Gastrocnemius medialis (tissue), 4 donors: Measurements from ENCODE around the gene XYLT1. TPM values are rescaled to one million over a fixed set of nuclear protein-coding genes. Genes with fewer than 3 reads are reported as not detected.

ENCODE experiments used
- ATAC-seq, 2 donors: fragments of 150-250 bp; one replicate each; pipeline ENCODE4 v1.9.1; 2016
- DNase-seq, 2 donors: peaks; one replicate each; pipeline ENCODE4 v3.0.0-alpha.2; 2019
- H3K27ac ChIP-seq, 4 donors: fragments of 200-600 bp; sonication (generic); 1 replicate in 1 of 4; 2 replicates in 3 of 4; pipeline ENCODE4 v1.5.1; 2016 to 2018; ENCODE audit warnings: mild to moderate bottlenecking in 2 of 4, moderate library complexity in 1 of 4
- H3K27me3 ChIP-seq, 3 donors: fragments of 200-600 bp; sonication (generic) in 2 of 3; 1 replicate in 1 of 3; 2 replicates in 2 of 3; pipeline versions ENCODE4 v1.5.1 to v1.6.0; 2016 to 2019; ENCODE audit warnings: mild to moderate bottlenecking in 1 of 3, moderate library complexity in 1 of 3
- H3K36me3 ChIP-seq, 2 donors: fragments of 200-600 bp; sonication (generic) in 1 of 2; one replicate each; pipeline ENCODE4 v1.5.1; 2017 to 2018
- H3K4me1 ChIP-seq, 2 donors: fragments of 200-600 bp; sonication (generic) in 1 of 2; one replicate each; pipeline ENCODE4 v1.5.1; 2016 to 2017; ENCODE audit warnings: mild to moderate bottlenecking in 2 of 2
- H3K4me3 ChIP-seq, 4 donors: fragments of 200-600 bp; sonication (generic) in 3 of 4; 1 replicate in 1 of 4; 2 replicates in 3 of 4; pipeline ENCODE4 v1.5.1; 2016 to 2019; ENCODE audit warnings: mild to moderate bottlenecking in 2 of 4
- H3K9me3 ChIP-seq, 3 donors: fragments of 200-600 bp; sonication (generic) in 2 of 3; 1 replicate in 1 of 3; 2 replicates in 2 of 3; pipeline ENCODE4 v1.5.1; 2016 to 2019
- CTCF ChIP-seq, 5 experiments: fragments of 450-650 bp in 3 of 5; fragments of 200-600 bp in 2 of 5; sonication (generic) in 2 of 5; IDR thresholded peaks in 4 of 5; conservative IDR thresholded peaks in 1 of 5; 1 replicate in 4 of 5; 2 replicates in 1 of 5; pipeline ENCODE4 v1.5.1; 2016 to 2019; ENCODE audit warnings: antibody characterized with exemption in 5 of 5, mild to moderate bottlenecking in 3 of 5, moderate library complexity in 3 of 5
- POLR2A ChIP-seq, 2 donors: fragments of 450-650 bp; IDR thresholded peaks; one replicate each; pipeline ENCODE4 v1.6.1; 2017; ENCODE audit warnings: antibody characterized with exemption in 2 of 2, mild to moderate bottlenecking in 2 of 2, moderate library complexity in 2 of 2
- in situ Hi-C, 4 donors: fragments of 200-750 bp; cut with MboI; loops; one replicate each; pipeline versions ENCODE4 v1.15.0 to v1.8.0; 2017; ENCODE audit warnings: low sequenced_read_pairs in 4 of 4
- intact Hi-C: fragments of 100-400 bp; cut with DNase I; formaldehyde crosslinking; loops from one replicate; pipeline ENCODE4 v1.15.1; 2023; ENCODE audit warnings: low total_unique reads
- total RNA-seq, 4 donors: library from RNA; depleted of rRNA; stranded (reverse); fragments of >200 nt; gene quantifications; one replicate each; pipeline versions ENCODE4 v1.1.0 to v1.2.3, GENCODE V29; 2016

XYLT1 gene
- total RNA-seq, 4 donors from 2014 or later, result 0.87 to 7.9 (median 1.4) TPM

- DNase-seq (no peak), ATAC-seq (no peak)
- Histone ChIP-seq H3K27ac (no peak overlapping the region), H3K27me3 (no peaks in the 10 kb centered on the region), H3K9me3 (no peaks in the 10 kb centered on the region), H3K4me3 (no peak overlapping the region), H3K4me1 (peaks cover 7 to 27% of the 10 kb centered on the region in 2 donors), H3K36me3 (no peaks in the 10 kb centered on the region)
- in situ Hi-C loops (no loop called here), intact Hi-C loops (no loop called here)
- TF ChIP-seq CTCF (IDR thresholded peaks at IDR 0.05 in 4 of 5, conservative IDR thresholded peaks at IDR 0.05 in 1 of 5) (no peak), POLR2A (IDR thresholded peaks at IDR 0.05) (no peak)
Measured at GRCh38 chr16:17291289-17291688, 179.5 kb downstream of the XYLT1 start.

GRCh38 chr16:17289674-17290635 lies 180.8 kb downstream of the XYLT1 start:
- ATAC-seq (peak; percentile 89 to 93), DNase-seq (peak; percentile 35 to 56)
- H3K36me3 ChIP-seq, result no peaks in the 10 kb centered on the region
- H3K4me1 ChIP-seq, result peaks cover 4 to 18% of the 10 kb centered on the region in 2 donors
- no peak overlapping the region for H3K4me3 ChIP-seq
- no peaks in the 10 kb centered on the region for H3K27me3 ChIP-seq
- in situ Hi-C loops, result no loop called here
- intact Hi-C loops, result no loop called here
- no peaks in the 10 kb centered on the region for H3K9me3 ChIP-seq
- peak overlapping the region in 2 of 4 donors; percentile 0 to 54 for H3K27ac ChIP-seq
- TF ChIP-seq CTCF (IDR thresholded peaks at IDR 0.05 in 4 of 5, conservative IDR thresholded peaks at IDR 0.05 in 1 of 5) (no peak), POLR2A (IDR thresholded peaks at IDR 0.05) (no peak)

- no peaks in the 10 kb centered on the region for H3K27me3 ChIP-seq
- H3K4me3 ChIP-seq, result no peak overlapping the region
- DNase-seq (no peak), ATAC-seq (no peak)
- intact Hi-C loops (no loop called here), in situ Hi-C loops (no loop called here)
- H3K36me3 ChIP-seq, result no peaks in the 10 kb centered on the region
- TF ChIP-seq CTCF (IDR thresholded peaks at IDR 0.05 in 4 of 5, conservative IDR thresholded peaks at IDR 0.05 in 1 of 5), result no peak
- TF ChIP-seq POLR2A (IDR thresholded peaks at IDR 0.05), result no peak
- H3K9me3 ChIP-seq, result no peaks in the 10 kb centered on the region
- H3K27ac ChIP-seq, result no peak overlapping the region
- H3K4me1 ChIP-seq, result peaks cover 4 to 15% of the 10 kb centered on the region in 2 donors
Measured at GRCh38 chr16:17289050-17289449, 181.7 kb downstream of the XYLT1 start.

- ATAC-seq (peak in 1 of 2 donors; percentile 19), DNase-seq (no peak)
- no peak for TF ChIP-seq POLR2A (IDR thresholded peaks at IDR 0.05)
- TF ChIP-seq CTCF (IDR thresholded peaks at IDR 0.05 in 4 of 5, conservative IDR thresholded peaks at IDR 0.05 in 1 of 5), result no peak
- Histone ChIP-seq H3K27me3 (no peaks in the 10 kb centered on the region), H3K4me3 (no peak overlapping the region), H3K9me3 (no peaks in the 10 kb centered on the region), H3K27ac (no peak overlapping the region), H3K36me3 (no peaks in the 10 kb centered on the region), H3K4me1 (peaks cover 4 to 15% of the 10 kb centered on the region in 2 donors)
- in situ Hi-C loops (no loop called here), intact Hi-C loops (no loop called here)
Measured at GRCh38 chr16:17287166-17287800, 183.5 kb downstream of the XYLT1 start.
